GM12878 (cell line): Measurements from ENCODE around the gene PSMA2. TPM values are rescaled to one million over a fixed set of nuclear protein-coding genes. Genes with fewer than 3 reads are reported as not detected.

Source experiments
- ATF2 ChIP-seq: IDR thresholded peaks from 2 replicates; pipeline ENCODE4 v1.6.1; 2012; ENCODE audit warnings: low read length, inconsistent platforms
- BCL3 ChIP-seq: IDR thresholded peaks from 2 replicates; pipeline ENCODE4 v1.6.1; 2011; ENCODE audit warnings: borderline replicate concordance, low read depth, mild to moderate bottlenecking, moderate library complexity, low read length; ENCODE audit not compliant: insufficient read depth, poor library complexity, severe bottlenecking
- CBFB ChIP-seq: IDR thresholded peaks from 2 replicates; pipeline ENCODE4 v1.6.1; 2016; ENCODE audit warnings: antibody characterized with exemption, low read depth
- MEF2B ChIP-seq: fragments of 450-650 bp; IDR thresholded peaks from 2 replicates; pipeline ENCODE4 v1.6.1; 2018; ENCODE audit warnings: mild to moderate bottlenecking, moderate library complexity; ENCODE audit not compliant: partially characterized antibody, poor library complexity, severe bottlenecking
- MYB ChIP-seq: fragments of 150-350 bp; IDR thresholded peaks from 2 replicates; pipeline ENCODE4 v1.6.1; 2014; ENCODE audit warnings: mild to moderate bottlenecking, low read depth, low read length, borderline replicate concordance
- MYC ChIP-seq: IDR thresholded peaks from 2 replicates; pipeline ENCODE4 v1.6.1; 2011; ENCODE audit warnings: mild to moderate bottlenecking, low read length, moderate library complexity, inconsistent platforms; ENCODE audit not compliant: insufficient read depth, insufficient replicate concordance, insufficient read length, severe bottlenecking
- SMARCA5 ChIP-seq: fragments of 450-650 bp; IDR thresholded peaks from 2 replicates; pipeline ENCODE4 v1.6.1; 2017; ENCODE audit warnings: mild to moderate bottlenecking
- SPI1 ChIP-seq: IDR thresholded peaks from 2 replicates; pipeline ENCODE4 v1.6.1; 2011; ENCODE audit warnings: low read depth, mild to moderate bottlenecking, low read length, moderate library complexity, borderline replicate concordance; ENCODE audit not compliant: insufficient read depth
- polyA plus RNA-seq, 11 experiments: library from polyadenylated mRNA; depleted of rRNA in 4 of 11; unstranded in 6 of 11; stranded (reverse) in 5 of 11; fragments of >200 nt; fragmentation: Nextera tagmentation in 4 of 11; fragmentation: Illumina TruSeq in 1 of 11; extraction: Ambion mirVana in 4 of 11; extraction: Trizol in 1 of 11; gene quantifications; 1 replicate in 1 of 11; 2 replicates in 10 of 11; pipeline versions ENCODE4 v1.2.1 to v1.2.3, GENCODE V29; 2011 to 2016; ENCODE audit warnings: inconsistent platforms in 2 of 11, missing spikeins in 2 of 11, low read depth in 1 of 11
- total RNA-seq, 4 experiments: library from RNA; depleted of rRNA in 3 of 4; stranded (reverse); fragments of >200 nt in 3 of 4; fragmentation: Illumina TruSeq in 1 of 4; extraction: Trizol in 1 of 4; gene quantifications; 2 replicates each; pipeline versions ENCODE4 v1.2.1 to v1.2.3, GENCODE V29; 2013 to 2021

PSMA2 gene
- total and polyA plus RNA-seq, 10 of the 15 experiments (the other 5 are each of a cell fraction or from before 2014, with no cell fraction given): 129 to 1,223 (median 317) TPM

GRCh38 chr7:42911454-42912447 is 20.2 kb downstream of the PSMA2 start, which contains the start of gene C7orf25 (continued):
- TF ChIP-seq BCL3 (peak; percentile 35), MEF2B (peak; percentile 28), MYB (no peak), CBFB (peak; percentile 40; the same call in 1 of the 2 replicates), MYC (no peak), SMARCA5 (peak; percentile 84), ATF2 (no peak), SPI1 (no peak)
- TF ChIP-seq, all 136 proteins: peak for 49
